CD4-positive, alpha-beta T cell treated with Interleukin-6 at 100 ng/mL for 8 hours (primary cell): ENCODE data around the gene ZNF230.

Source experiments
- DNase-seq: peaks from one replicate; pipeline ENCODE4 v3.0.0-alpha.2; 2020; ENCODE audit warnings: mixed read lengths, low spot score

The ZNF230 gene

GRCh38 chr19:44042147-44042546, 39.4 kb downstream of the ZNF230 start:
- DNase-seq: no peak

DNA sequence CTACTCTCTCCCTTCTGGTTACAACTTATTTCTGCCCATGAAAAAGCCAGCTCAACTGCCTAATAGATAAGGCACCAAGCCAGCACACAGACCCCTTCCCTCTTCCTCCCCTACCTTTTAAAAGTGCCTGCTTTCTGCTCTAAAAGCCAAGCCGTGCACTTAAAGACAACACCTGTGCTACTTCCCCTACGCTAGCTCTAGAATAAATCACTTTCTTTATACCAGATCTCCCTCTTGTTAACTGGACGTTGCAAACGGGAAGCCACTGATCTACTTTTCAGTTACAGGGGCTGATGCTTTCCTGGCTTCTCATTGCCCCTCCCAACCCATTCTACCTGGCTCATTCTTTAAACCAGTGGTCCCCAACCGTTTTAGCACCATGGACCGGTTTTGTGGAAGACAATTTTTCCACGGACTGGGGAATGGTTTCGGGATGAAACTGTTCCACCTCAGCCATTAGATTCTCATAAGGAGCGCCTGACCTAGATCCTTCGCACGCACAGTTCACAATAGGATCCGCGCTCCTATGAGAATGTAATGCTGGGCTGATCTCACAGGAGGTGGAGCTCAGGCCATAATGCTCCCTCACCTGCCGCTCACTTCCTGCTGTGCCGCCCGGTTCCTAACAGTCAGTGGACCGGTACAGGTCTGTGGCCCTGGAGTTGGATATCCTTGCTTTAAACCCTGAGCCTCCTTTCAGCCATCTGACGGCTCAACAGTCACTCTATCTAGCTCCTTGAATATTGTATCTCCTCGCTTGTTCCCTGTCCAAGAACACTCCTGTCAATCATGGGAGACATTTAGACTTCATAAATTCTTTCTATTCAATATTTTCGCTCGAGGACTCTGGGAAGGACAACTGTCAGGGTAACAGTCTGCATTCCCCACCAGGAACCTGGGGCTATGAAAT, 48.2 kb downstream of the ZNF230 start:
- DNase-seq: peak; percentile 11

GRCh38 chr19:44051650-44052402, 49.1 kb downstream of the ZNF230 start, which contains the start of gene ZNF223:
ZNF223 (plus strand) TSS chr19:44052036; CDS start chr19:44055177, 3,141 bp downstream.
- peak; percentile 78 for DNase-seq

DNA sequence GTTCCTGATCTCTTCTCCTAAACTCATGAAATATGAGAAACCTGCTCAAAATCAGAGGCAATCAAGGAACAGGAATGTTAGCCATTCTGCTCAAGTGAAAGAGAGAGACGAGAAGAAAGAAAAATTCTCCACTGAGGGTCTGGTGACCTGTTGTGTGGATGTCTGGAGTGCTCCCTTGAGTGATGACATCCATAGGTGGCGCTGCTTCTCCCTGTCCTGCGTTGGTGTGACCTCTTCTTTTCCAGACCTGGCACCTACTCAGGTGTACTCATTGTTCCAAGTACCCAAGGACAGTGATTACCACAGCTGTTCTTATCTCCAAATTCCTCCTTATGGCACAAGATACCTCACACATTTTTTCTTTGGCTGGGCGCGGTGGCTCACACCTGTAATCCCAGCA, 53.1 kb downstream of the ZNF230 start:
- no peak for DNase-seq

GRCh38 chr19:44059229-44059628, 56.5 kb downstream of the ZNF230 start:
- DNase-seq: no peak

GRCh38 chr19:44061038-44061437, 58.3 kb downstream of the ZNF230 start:
- DNase-seq: no peak
